Trophoblast cell (in vitro differentiated cells and primary cell): ENCODE data around the gene INAVA.
A peak's percentile ranks its signal among the peaks of the same experiment; 100 is the strongest.

Experiments used
- DNase-seq, 2 donors: peaks; one replicate each; pipeline ENCODE4 v3.0.0-alpha.2; 2016
- H2AFZ ChIP-seq: 2 replicates; pipeline ENCODE4 v1.6.1; 2013; ENCODE audit warnings: low read length, moderate library complexity, mild to moderate bottlenecking; ENCODE audit not compliant: insufficient read depth, poor library complexity
- H2AK5ac ChIP-seq: 2 replicates; pipeline ENCODE4 v1.6.1; 2013; ENCODE audit warnings: mild to moderate bottlenecking, low read length
- H2BK120ac ChIP-seq: 2 replicates; pipeline ENCODE4 v1.6.1; 2013; ENCODE audit warnings: low read length, mild to moderate bottlenecking, moderate library complexity; ENCODE audit not compliant: insufficient read depth, poor library complexity
- H2BK12ac ChIP-seq: 2 replicates; pipeline ENCODE4 v1.6.1; 2013; ENCODE audit warnings: mild to moderate bottlenecking, low read length, moderate library complexity
- H2BK5ac ChIP-seq: 2 replicates; pipeline ENCODE4 v1.6.1; 2013; ENCODE audit warnings: low read length, low read depth, moderate library complexity, mild to moderate bottlenecking; ENCODE audit not compliant: poor library complexity
- H3K14ac ChIP-seq: 2 replicates; pipeline ENCODE4 v1.6.1; 2013; ENCODE audit warnings: mild to moderate bottlenecking, low read length
- H3K18ac ChIP-seq: 2 replicates; pipeline ENCODE4 v1.6.1; 2013; ENCODE audit warnings: mild to moderate bottlenecking, low read length
- H3K23ac ChIP-seq: 2 replicates; pipeline ENCODE4 v1.6.1; 2013; ENCODE audit warnings: low read length
- H3K27ac ChIP-seq: 2 replicates; pipeline ENCODE4 v1.5.1; 2013; ENCODE audit warnings: low read depth, mild to moderate bottlenecking, inconsistent platforms, low read length, moderate library complexity
- H3K27me3 ChIP-seq: 2 replicates; pipeline ENCODE4 v1.6.1; 2013; ENCODE audit warnings: inconsistent platforms, mild to moderate bottlenecking, low read length, moderate library complexity; ENCODE audit not compliant: insufficient read depth
- H3K36me3 ChIP-seq, 2 experiments: 1 replicate in 1 of 2; 2 replicates in 1 of 2; pipeline ENCODE4 v1.6.1; 2013; ENCODE audit warnings: low read length in 2 of 2, mild to moderate bottlenecking in 2 of 2, moderate library complexity in 1 of 2; ENCODE audit not compliant: insufficient read depth in 2 of 2, control insufficient read depth in 1 of 2
- H3K4ac ChIP-seq: 2 replicates; pipeline ENCODE4 v1.6.1; 2013; ENCODE audit warnings: low read depth, mild to moderate bottlenecking, low read length, moderate library complexity
- H3K4me1 ChIP-seq, 2 experiments: 1 replicate in 1 of 2; 2 replicates in 1 of 2; pipeline ENCODE4 v1.6.1; 2013; ENCODE audit warnings: low read length in 2 of 2, mild to moderate bottlenecking in 2 of 2, moderate library complexity in 1 of 2; ENCODE audit not compliant: insufficient read depth in 2 of 2, control insufficient read depth in 1 of 2
- H3K4me2 ChIP-seq: 2 replicates; pipeline ENCODE4 v1.6.1; 2013; ENCODE audit warnings: inconsistent platforms, mild to moderate bottlenecking, low read length, moderate library complexity
- H3K4me3 ChIP-seq: 2 replicates; pipeline ENCODE4 v1.5.1; 2013; ENCODE audit warnings: mild to moderate bottlenecking, low read depth, low read length, inconsistent platforms
- H3K79me1 ChIP-seq: one replicate; pipeline ENCODE4 v1.6.1; 2013; ENCODE audit warnings: low read length
- H3K79me2 ChIP-seq: 2 replicates; pipeline ENCODE4 v1.6.1; 2013; ENCODE audit warnings: low read length, mild to moderate bottlenecking; ENCODE audit not compliant: control insufficient read depth, insufficient read depth, poor library complexity
- H3K9ac ChIP-seq: 2 replicates; pipeline ENCODE4 v1.6.1; 2013; ENCODE audit warnings: mild to moderate bottlenecking, low read length
- H3K9me3 ChIP-seq: 2 replicates; pipeline ENCODE4 v1.6.1; 2013; ENCODE audit warnings: low read depth, mild to moderate bottlenecking, control low read depth, inconsistent platforms, low read length; ENCODE audit not compliant: insufficient read depth
- H4K12ac ChIP-seq: 2 replicates; pipeline ENCODE4 v1.6.1; 2013; ENCODE audit warnings: low read depth, mild to moderate bottlenecking, low read length, moderate library complexity
- H4K8ac ChIP-seq: 2 replicates; pipeline ENCODE4 v1.6.1; 2013; ENCODE audit warnings: low read depth, mild to moderate bottlenecking, low read length, moderate library complexity
- H4K91ac ChIP-seq: one replicate; pipeline ENCODE4 v1.6.1; 2013; ENCODE audit warnings: low read depth, mild to moderate bottlenecking, low read length, moderate library complexity
- WGBS: extraction: QIAGEN DNeasy Blood & Tissue Kit; methylation state at CpG from one replicate; pipeline ENCODE4 v1.1.7; 2013; ENCODE audit warnings: missing lambda C conversion rate; ENCODE audit not compliant: insufficient read length, insufficient coverage; ENCODE audit errors: extremely low coverage; 5-methylcytosine and 5-hydroxymethylcytosine counted together

The INAVA gene

DNA sequence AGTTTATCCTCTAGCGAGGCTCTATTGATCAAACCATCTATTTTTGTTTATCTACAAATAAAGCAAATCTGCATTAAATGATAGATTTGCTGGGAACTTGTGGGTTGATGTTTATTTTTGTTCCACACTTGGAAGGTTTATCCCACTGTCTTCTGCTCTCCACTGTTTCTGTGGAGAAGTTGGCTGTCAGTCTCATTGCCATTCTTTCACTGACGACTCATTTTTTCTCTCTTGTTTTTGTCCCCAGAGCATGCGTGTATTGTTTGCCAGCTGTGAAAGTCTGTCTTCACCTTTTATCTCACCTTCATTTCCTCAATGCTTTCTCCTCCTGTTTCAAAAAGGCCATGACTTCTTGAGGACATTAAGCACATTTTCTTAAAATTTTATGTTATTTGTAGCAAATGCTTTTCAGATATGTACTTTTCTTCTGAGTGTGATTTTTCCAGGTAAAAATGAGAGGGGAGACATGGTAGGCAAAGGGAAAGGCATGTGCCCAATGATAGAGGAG is 52.4 kb downstream of the INAVA start:
- Histone ChIP-seq H4K91ac (no peak overlapping the region), H3K79me1 (no peaks in the 10 kb centered on the region), H2BK12ac (no peak overlapping the region), H2AFZ (no peak overlapping the region), H3K9ac (no peak overlapping the region), H3K79me2 (no peaks in the 10 kb centered on the region), H3K4ac (no peak overlapping the region), H2AK5ac (no peak overlapping the region), H2BK5ac (no peak overlapping the region), H3K23ac (no peak overlapping the region), H4K8ac (no peak overlapping the region), H3K9me3 (peaks cover 10% of the 10 kb centered on the region), H3K36me3 (no peaks in the 10 kb centered on the region), H3K14ac (no peak overlapping the region), H3K4me2 (no peak overlapping the region), H3K4me1 (peaks cover 4 to 5% of the 10 kb centered on the region in 2 experiments), H2BK120ac (no peak overlapping the region), H3K4me3 (no peak overlapping the region), H3K18ac (no peak overlapping the region), H3K27me3 (no peaks in the 10 kb centered on the region), H3K27ac (no peak overlapping the region), H4K12ac (no peak overlapping the region)
- whole genome bisulfite sequencing = no CpG with 5 or more reads among the region's 3 CpGs
- DNase-seq = no peak

- no peak for DNase-seq
- Histone ChIP-seq H3K4me1 (peaks cover 4 to 5% of the 10 kb centered on the region in 2 experiments), H3K14ac (no peak overlapping the region), H3K23ac (no peak overlapping the region), H4K91ac (no peak overlapping the region), H3K9ac (no peak overlapping the region), H3K27ac (no peak overlapping the region), H3K4me3 (no peak overlapping the region), H3K79me2 (no peaks in the 10 kb centered on the region), H4K12ac (no peak overlapping the region), H2BK120ac (no peak overlapping the region), H3K36me3 (no peaks in the 10 kb centered on the region), H2AFZ (no peak overlapping the region), H2AK5ac (no peak overlapping the region), H4K8ac (no peak overlapping the region), H3K79me1 (no peaks in the 10 kb centered on the region), H2BK12ac (no peak overlapping the region), H2BK5ac (no peak overlapping the region), H3K4me2 (no peak overlapping the region), H3K27me3 (no peaks in the 10 kb centered on the region), H3K9me3 (peaks cover 10% of the 10 kb centered on the region), H3K4ac (no peak overlapping the region), H3K18ac (no peak overlapping the region)
- WGBS = no CpG with 5 or more reads among the region's 8 CpGs
These were observed 54.9 kb downstream of the INAVA start for GRCh38 chr1:200949626-200950025.

GRCh38 chr1:200951016-200951415 is 56.3 kb downstream of the INAVA start:
- no peak overlapping the region for H4K91ac ChIP-seq
- H3K27me3 ChIP-seq = no peaks in the 10 kb centered on the region
- H3K9ac ChIP-seq = no peak overlapping the region
- no peak overlapping the region for H2AFZ ChIP-seq
- H3K27ac ChIP-seq = no peak overlapping the region
- no peak overlapping the region for H2BK120ac ChIP-seq
- H3K4me2 ChIP-seq = no peak overlapping the region
- no CpG with 5 or more reads among the region's 2 CpGs for WGBS
- H3K23ac ChIP-seq = no peak overlapping the region
- H3K79me1 ChIP-seq = no peaks in the 10 kb centered on the region
- H3K4me3 ChIP-seq = no peak overlapping the region
- no peak overlapping the region for H2AK5ac ChIP-seq
- H4K8ac ChIP-seq = no peak overlapping the region
- no peaks in the 10 kb centered on the region for H3K36me3 ChIP-seq
- H3K18ac ChIP-seq = no peak overlapping the region
- peak; percentile 54 to 66 for DNase-seq
- H3K14ac ChIP-seq = no peak overlapping the region
- no peak overlapping the region for H3K4ac ChIP-seq
- no peak overlapping the region for H2BK5ac ChIP-seq
- H3K79me2 ChIP-seq = no peaks in the 10 kb centered on the region
- H2BK12ac ChIP-seq = no peak overlapping the region
- peaks cover 10% of the 10 kb centered on the region for H3K9me3 ChIP-seq
- H4K12ac ChIP-seq = no peak overlapping the region
- H3K4me1 ChIP-seq = no peaks in the 10 kb centered on the region

DNA sequence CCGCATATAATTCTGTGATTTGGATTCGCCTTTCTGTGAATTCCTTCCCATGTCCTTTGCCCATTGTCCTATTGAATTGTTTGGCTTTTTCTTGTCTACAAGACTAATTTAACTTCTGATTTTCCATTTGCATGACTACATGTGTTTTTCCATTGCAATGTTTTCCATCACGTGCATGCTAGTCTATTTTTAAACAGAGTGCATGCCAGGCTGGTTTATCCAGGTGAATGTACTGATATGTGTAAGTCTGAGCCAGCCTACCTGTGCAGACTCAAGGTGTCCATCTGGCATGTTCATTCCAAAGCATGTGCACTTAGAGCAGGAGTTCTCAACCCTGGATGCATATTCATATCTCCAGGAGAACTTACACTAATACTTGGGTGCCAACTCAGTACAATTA is 59.7 kb downstream of the INAVA start:
- Histone ChIP-seq H3K4ac (no peak overlapping the region), H3K18ac (no peak overlapping the region), H2BK5ac (no peak overlapping the region), H4K12ac (no peak overlapping the region), H4K91ac (no peak overlapping the region), H3K27ac (no peak overlapping the region), H2BK12ac (no peak overlapping the region), H2AFZ (no peak overlapping the region), H3K36me3 (no peaks in the 10 kb centered on the region), H3K9ac (no peak overlapping the region), H3K4me3 (no peak overlapping the region), H3K23ac (no peak overlapping the region), H3K79me1 (no peaks in the 10 kb centered on the region), H3K79me2 (no peaks in the 10 kb centered on the region), H3K14ac (no peak overlapping the region), H2BK120ac (no peak overlapping the region), H2AK5ac (no peak overlapping the region), H3K4me1 (no peaks in the 10 kb centered on the region), H3K4me2 (no peak overlapping the region), H3K9me3 (peaks cover 5% of the 10 kb centered on the region), H4K8ac (no peak overlapping the region), H3K27me3 (no peaks in the 10 kb centered on the region)
- no peak for DNase-seq
- no CpG with 5 or more reads among the region's 3 CpGs for WGBS
